G401 (cell line): ENCODE results near the gene CACNB1. TPM values are rescaled to one million over a fixed set of nuclear protein-coding genes. Genes with fewer than 3 reads are reported as not detected.
"Not testable (repeated sequence)": the region's sequence is repeated elsewhere in the genome, so short reads cannot be mapped to it uniquely, and the experiment has no call there.

ENCODE experiments used
- DNase-seq: peaks from one replicate; pipeline ENCODE4 v3.0.0-alpha.2; 2015; ENCODE audit warnings: low spot score
- in situ Hi-C: cut with HindIII; loops from 2 replicates; pipeline ENCODE4 v1.10.0; 2016; ENCODE audit warnings: low sequenced_read_pairs, mixed read lengths
- total RNA-seq: library from RNA; depleted of rRNA; stranded (reverse); fragments of >200 nt; shearing (Covaris generic); gene quantifications from 2 replicates; pipeline ENCODE4 v1.2.3, GENCODE V29; 2014; rRNA removed

CACNB1 gene
- total RNA-seq, 1 experiment from 2014 or later = 6.4 TPM

DNA sequence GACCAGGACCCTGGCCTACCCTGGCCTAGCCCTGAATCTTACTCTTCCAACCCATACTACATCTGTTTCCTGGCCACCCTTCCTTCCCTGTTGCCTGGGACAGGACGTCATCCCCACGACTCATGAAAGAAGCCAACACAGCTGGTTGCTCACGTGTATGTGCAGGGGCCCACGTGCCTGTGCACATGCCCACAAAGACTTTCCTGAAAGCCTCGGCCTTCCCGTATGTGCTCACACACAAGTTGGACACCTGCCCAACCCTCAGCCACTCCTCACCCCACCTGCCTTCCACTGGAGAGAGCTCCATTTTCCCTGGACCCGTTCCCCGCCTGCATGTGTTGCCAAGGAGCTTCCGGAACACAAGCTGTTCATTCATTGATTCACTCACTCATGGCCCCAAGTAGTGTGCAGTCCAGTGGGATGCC is 53.0 kb downstream of the CACNB1 start:
- peak; percentile 95 for DNase-seq
- in situ Hi-C loops = no loop called here

DNA sequence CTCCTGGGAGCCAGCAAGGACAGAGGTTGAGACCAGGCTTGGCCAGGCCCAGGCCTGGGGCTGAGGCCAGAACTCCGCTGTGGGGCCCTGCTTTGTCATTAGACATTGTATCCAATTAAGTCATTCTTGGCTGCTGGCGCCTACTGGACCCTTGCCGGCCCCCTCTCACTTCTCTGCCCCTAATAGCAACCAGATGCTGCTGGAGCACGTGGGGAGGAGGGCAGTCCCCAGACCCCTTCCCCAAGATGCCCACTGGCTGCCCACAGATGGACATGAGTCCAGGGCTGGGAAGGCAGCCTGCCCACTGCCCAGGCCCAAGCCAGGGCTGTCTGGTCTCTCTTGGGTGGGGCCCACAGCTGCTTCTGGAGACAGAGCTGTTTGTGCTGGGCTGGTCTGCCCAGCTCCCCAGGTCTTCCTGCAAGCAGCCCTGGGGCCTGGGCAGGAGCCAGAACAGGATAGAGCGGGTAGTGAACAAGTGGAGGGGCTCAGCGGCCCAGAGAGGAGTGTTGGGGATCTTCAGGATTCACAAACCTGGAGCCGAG is 53.8 kb downstream of the CACNB1 start:
- DNase-seq = no peak
- in situ Hi-C loops = no loop called here

DNA sequence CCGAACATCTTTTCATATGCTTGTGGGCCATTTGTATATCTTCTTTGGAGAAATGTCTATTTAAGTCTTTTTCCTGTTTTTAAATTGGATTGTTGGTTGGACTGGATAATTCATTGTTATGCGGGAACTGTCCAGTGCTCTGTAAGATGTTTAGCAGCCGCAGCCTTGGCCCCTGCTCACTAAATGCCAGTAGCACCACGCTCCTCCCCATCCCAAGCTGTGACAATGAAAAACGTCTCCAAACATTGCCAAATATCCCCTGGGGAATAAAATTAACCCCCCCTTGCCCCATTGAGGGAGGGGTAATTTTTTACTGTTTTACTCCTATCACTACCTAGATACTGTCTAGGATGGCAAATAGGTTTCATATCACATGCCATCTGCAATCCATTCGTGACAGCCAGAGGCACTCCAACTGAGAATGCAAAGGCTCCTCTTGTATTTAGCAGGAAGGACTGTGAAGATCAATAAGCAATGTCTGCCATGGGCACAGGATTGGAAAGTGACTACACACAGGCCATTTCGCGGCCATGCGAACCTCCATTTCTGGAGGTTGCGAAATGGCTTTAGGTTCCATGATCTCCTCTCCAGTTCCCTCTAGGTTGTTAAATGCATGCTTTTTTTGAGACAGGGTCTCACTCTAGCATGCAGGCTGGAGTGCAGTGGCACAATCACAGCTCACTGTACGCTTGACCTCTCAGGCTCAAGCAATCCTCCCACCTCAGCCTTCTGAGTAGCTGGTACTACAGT is 55.4 kb downstream of the CACNB1 start:
- no peak for DNase-seq

DNA sequence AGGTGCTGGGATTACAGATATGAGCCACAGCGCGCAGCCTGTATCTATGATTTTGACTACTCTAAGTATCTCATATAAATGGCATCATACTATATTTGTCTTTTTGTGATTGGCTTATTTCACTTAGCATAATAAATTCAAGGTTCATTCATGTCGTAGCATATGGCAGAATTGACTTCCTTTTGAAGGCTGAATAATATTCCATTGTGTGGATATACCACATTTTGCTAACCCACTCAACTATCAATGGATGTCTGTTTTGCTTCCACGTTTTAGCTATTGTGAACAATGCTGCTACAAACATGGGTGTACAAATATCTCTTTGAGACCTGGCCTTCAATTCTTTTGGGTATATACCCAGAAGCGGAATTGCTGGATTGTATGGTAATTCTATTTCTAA is 56.2 kb downstream of the CACNB1 start:
- DNase-seq = no peak
- in situ Hi-C loops = no loop called here

More for the DNA sequence above, 55.4 kb downstream of the CACNB1 start:
- in situ Hi-C loops = no loop called here

DNA sequence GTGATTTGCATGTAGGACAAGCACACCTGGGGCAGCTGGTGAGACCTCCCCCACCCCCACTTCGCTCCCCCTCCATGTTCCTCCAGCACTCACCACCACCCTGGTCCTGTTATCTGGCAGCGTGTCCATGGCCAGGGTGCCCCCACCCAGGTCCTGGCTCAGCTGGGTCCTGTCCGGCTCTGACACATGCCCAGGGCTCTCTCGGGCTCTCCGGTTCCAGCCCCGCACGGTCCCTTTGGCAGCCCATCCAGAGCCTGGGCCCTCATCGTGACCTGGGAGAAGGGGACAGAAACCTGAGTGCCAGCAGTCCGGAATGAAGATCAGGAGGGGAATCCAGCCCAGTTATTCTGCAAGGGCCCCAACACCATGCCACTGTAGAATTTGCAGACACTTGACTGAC is 57.9 kb downstream of the CACNB1 start:
- DNase-seq = no peak
- in situ Hi-C loops = no loop called here

DNA sequence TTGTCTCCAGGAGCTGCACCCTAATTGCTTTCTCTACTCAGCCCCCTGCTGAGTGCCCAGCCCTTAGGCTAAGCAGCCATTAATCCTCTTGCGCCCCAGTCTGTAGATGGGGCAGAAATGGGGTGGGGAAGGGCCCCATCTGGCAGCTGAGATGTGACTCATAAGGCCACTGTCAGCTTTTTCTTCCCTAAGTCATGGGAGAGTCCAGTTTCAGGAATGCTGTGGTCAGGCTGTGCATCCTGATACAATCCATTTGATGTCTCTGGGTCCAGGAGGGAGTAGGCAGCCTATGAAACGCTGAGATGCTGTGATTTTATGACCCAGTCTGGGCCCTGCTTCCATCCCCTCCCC is 58.3 kb downstream of the CACNB1 start:
- DNase-seq = no peak
- in situ Hi-C loops = no loop called here

DNA sequence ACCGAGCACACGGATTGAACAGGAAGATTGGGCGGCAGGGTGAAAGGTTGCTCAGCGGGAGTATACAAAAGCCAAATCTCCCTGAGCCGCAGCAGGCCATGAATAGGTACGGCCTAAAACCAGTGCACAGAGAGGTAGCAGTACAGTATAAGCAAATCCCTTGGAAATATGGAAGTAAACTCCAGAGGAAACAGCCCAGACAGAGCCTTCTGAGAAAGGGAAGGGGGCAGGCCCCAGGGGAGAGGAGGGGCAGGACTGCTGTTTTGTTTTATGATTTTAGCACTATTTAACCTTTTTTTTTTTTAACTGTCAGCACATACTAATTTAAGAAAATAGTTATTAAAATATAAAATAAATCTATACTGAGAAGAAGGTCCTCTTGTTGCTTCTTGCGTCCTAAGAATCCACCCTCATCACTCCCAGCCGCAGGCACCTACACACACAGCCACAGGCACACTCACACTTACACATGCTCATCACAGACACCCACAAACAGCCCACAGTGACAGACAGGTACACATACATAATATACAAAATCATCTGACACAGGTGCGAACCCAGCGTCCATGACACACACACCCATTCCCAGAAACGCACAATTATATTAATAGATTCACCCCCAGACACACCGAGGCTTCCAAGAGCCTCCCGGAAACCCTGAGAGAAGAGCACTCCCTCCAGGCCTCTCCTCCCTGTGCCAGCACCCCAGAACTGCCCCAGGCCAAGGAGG is 58.9 kb downstream of the CACNB1 start:
- in situ Hi-C loops = no loop called here
- no peak for DNase-seq

DNA sequence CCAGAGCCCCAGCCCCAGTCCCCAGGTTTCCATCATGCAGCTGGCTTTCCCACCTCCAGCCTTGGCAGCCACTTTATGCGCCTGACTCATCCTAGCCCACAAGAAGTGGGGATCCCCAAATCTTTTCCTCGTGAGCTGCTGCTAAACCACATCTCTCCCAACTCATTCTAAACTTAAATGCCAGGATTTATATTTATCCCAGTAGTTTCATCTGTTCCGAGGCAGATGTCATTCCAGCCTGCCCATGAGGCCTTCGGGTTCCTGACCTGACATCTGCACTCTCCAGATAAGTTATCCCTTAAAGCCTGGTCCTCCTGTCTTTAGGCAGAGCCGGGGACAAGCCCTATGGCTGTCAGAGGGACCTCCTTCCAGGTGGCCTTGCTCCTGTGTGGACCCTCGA is 62.6 kb downstream of the CACNB1 start:
- in situ Hi-C loops = no loop called here
- DNase-seq = no peak

DNA sequence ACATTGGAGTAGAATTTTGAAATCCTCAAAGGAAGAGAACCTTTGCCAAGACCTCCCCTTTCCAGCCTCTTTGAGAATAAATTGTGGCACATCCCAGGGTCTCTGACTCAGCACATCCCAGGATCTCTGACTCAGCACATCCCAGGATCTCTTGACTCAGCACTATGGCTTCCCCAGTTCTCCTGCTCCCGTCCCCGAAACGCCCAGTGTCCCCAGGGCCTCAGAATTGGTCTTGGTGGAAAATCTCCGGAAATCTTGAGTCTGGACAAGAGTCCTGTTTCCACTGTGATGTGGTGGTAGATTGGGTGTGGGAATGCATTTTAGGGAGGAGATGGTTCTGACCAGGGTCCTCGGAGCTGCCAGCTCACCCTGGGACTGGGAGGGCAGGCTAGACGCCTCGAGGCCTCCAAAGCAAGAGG is 65.3 kb downstream of the CACNB1 start:
- in situ Hi-C loops = no loop called here
- DNase-seq = no peak

DNA sequence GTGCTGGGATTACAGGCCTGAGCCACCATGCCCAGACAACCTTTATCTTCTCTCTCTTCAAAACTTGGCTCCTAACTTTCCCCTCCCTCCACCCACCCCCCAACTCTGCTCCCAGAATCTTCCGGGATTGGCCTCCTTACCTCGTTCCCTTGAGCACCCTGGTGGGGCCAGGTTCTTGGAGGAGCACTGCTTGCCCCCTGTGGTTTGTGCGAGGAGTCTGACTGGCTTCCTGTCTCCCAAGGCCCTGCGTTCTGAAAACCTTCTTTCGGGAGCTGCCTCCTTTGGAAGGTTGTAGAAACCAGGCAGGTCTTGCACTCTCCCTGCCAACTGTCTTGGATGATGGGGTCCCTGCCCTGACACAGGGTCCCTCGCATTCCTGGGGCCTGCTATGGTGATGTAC is 65.9 kb downstream of the CACNB1 start:
- in situ Hi-C loops = no loop called here

DNA sequence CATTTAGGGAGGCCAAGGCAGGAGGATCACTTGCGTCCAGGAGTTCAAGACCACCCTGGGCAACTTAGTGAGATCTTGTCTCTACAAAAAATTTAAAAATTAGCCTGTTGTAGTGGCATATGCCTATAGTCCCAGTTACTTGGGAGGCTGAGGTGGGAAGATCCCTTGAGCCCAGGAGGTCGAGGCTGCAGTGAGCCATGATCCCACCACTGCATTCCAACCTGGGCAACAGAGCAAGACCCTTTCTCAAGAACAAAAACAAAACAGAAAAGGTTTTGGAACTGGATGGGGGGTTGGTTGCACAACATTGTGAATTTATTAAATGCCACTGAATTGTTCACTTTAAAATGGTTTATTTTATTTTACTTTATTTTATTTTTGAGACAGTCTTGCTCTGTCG is 67.3 kb downstream of the CACNB1 start:
- in situ Hi-C loops = no loop called here
- DNase-seq = no peak

More for the DNA sequence above, 65.9 kb downstream of the CACNB1 start:
- no peak for DNase-seq

DNA sequence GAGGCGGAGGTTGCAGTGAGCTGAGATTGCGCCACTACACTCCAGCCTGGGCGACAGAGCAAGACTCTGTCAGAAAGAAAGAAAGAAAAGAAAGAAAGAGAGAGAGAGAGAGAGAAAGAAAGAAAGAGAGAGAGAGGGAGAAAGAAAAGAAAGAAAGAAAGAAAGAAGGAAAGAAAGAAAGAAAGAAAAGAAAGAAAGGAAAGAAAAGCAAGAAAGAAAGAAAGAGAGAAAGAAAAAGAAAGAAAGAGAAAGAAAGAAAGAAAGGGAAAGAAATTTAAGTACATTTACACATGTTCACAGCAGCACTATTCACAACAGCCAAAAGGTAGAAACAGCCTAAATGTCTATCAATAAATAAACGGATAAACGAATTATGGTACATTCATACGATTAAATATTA is 67.9 kb downstream of the CACNB1 start:
- DNase-seq, in situ Hi-C loops: not testable (repeated sequence)

DNA sequence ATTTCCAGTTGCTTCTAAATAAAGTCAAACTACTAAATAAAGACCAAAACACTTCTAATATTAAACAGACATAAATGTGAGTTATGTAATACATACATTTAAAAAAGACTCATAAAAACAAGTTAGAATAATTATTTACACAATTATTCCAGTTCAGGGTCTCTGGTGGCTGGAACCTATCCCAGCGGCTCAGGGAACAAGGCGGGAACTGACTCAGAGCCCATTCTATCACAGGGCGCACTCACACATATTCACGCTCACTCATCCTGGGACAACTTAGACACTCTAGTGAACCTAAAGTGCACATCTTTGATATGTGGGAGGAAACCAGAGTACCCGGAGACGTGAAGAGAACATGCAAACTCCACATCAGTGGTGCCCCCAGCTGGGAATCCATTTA is 71.0 kb downstream of the CACNB1 start:
- DNase-seq = no peak
- in situ Hi-C loops = no loop called here

DNA sequence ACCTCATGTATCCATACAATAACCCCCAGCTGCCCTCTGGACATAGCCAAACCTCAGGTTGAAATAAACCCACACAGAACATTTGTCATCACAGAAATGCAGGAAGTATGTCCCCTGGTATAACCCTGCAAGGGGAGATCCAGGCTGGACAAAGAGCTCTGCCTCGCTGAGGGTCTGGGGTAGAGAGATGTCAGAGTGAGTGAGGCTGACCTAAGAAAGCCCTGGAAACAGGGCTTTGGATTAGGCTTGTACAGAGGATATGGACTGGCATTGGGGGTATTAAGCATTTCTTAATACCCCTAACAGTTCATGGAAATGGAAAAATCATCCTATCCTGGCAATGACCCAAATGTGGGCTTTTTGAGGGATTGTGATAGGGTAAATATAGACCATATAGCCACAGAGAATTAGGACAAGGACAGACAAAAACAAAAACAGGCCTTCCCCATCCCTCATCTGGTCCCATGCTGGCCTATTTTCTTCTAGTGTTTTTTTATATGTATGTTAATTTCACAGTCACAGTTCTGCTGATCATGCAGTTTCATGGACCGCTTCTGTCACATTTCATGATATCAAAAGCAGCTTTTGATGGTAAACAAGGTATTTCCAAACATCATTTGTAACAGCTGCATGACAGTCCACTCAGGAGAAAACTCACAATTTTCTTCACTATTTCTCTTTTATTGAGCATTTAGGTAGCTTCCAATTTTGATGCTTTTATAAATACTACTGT is 72.2 kb downstream of the CACNB1 start:
- in situ Hi-C loops = no loop called here
- DNase-seq = no peak

DNA sequence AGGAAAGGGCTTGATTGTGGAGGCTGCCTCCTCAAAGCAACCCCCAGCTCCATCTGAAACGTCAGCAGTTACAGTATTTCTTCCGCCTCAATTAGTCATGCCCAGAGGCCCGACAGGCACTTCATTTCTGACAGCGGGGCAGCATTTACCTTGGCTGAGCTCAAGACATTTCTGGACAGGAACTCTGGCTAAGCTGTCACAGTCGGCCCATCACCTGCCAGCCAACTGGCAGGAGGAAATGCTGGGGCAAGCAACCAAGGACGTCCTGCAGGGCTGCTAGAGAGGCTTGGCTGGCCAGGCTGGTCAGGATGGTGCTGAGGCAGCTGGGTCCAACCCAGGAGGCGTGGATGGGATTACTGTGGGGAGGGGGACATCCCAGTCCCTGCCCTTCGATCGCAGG is 73.8 kb downstream of the CACNB1 start:
- in situ Hi-C loops = no loop called here
- DNase-seq = peak; percentile 98

Other genes with a start within 250 kb of the CACNB1 start
- not detected in 2 replicates for gene FBXO47, start 230.3 kb downstream of the CACNB1 start, total RNA-seq
- gene PLXDC1, start 46.0 kb downstream of the CACNB1 start, total RNA-seq = 1.5 and 4.7 TPM in 2 replicates
- gene ARL5C, start 31.5 kb downstream of the CACNB1 start, total RNA-seq = not detected in 2 replicates
- 3,500 and 4,218 TPM in 2 replicates for gene RPL19, start 2.6 kb upstream of the CACNB1 start, total RNA-seq
- 0.03 TPM in 1 of 2 replicates, not detected in the other for gene STAC2, start 28.3 kb upstream of the CACNB1 start, total RNA-seq
- gene FBXL20, start 204.0 kb upstream of the CACNB1 start, total RNA-seq = 4.3 and 11.0 TPM in 2 replicates